HepG2 (cell line): ENCODE measurements around the gene GMFB. TPM values are rescaled to one million over a fixed set of nuclear protein-coding genes. Genes with fewer than 3 reads are reported as not detected.

Source experiments
- FOXK1 ChIP-seq: sonication (generic); formaldehyde crosslinking; IDR thresholded peaks from 2 replicates; pipeline ENCODE4 v1.4.0; 2020; ENCODE audit warnings: low read depth, missing genetic modification reagents, borderline replicate concordance
- GATAD1 ChIP-seq: IDR thresholded peaks from 2 replicates; pipeline ENCODE4 v1.6.1; 2016; ENCODE audit warnings: missing genetic modification reagents, missing compliant biosample characterization
- GFI1 ChIP-seq: sonication (generic); formaldehyde crosslinking; IDR thresholded peaks from 2 replicates; pipeline ENCODE4 v1.5.0; 2020; ENCODE audit warnings: missing genetic modification reagents, mild to moderate bottlenecking, borderline replicate concordance
- IKZF1 ChIP-seq: fragments of 450-650 bp; IDR thresholded peaks from 2 replicates; pipeline ENCODE4 v1.7.1; 2016
- IKZF4 ChIP-seq: sonication (generic); formaldehyde crosslinking; IDR thresholded peaks from 2 replicates; pipeline ENCODE4 v1.5.1; 2020; ENCODE audit warnings: borderline replicate concordance, mild to moderate bottlenecking, low read depth, missing genetic modification reagents; ENCODE audit errors: not compliant biosample characterization
- KMT2B ChIP-seq: IDR thresholded peaks from 2 replicates; pipeline ENCODE4 v1.6.1; 2016; ENCODE audit warnings: missing genetic modification reagents, missing compliant biosample characterization
- MATR3 ChIP-seq: sonication (generic); formaldehyde crosslinking; IDR thresholded peaks from 2 replicates; pipeline ENCODE4 v1.4.0; 2020; ENCODE audit warnings: missing genetic modification reagents
- NFE2 ChIP-seq: sonication (generic); formaldehyde crosslinking; IDR thresholded peaks from 2 replicates; pipeline ENCODE4 v1.4.0; 2020; ENCODE audit warnings: missing genetic modification reagents
- PREB ChIP-seq: sonication (generic); formaldehyde crosslinking; IDR thresholded peaks from 2 replicates; pipeline ENCODE4 v1.4.0; 2020; ENCODE audit warnings: missing genetic modification reagents
- RFX5 ChIP-seq: IDR thresholded peaks from 2 replicates; pipeline ENCODE4 v1.6.1; 2011; ENCODE audit warnings: low read depth, low read length, improper control_type of control experiment
- SSRP1 ChIP-seq: IDR thresholded peaks from 2 replicates; pipeline ENCODE4 v1.6.1; 2016; ENCODE audit warnings: control low read depth
- TEAD3 ChIP-seq: optimal IDR thresholded peaks from 2 replicates; pipeline ENCODE3; 2016; ENCODE audit warnings: borderline replicate concordance
- YEATS4 ChIP-seq: sonication (generic); formaldehyde crosslinking; IDR thresholded peaks from 2 replicates; pipeline ENCODE4 v1.4.0; 2020; ENCODE audit warnings: missing genetic modification reagents, borderline replicate concordance
- ZEB1 ChIP-seq: IDR thresholded peaks from 2 replicates; pipeline ENCODE4 v1.6.1; 2012; ENCODE audit warnings: mild to moderate bottlenecking, low read depth, inconsistent platforms; ENCODE audit not compliant: insufficient replicate concordance
- ZFP36 ChIP-seq: fragments of 150-350 bp; IDR thresholded peaks from 2 replicates; pipeline ENCODE4 v1.6.1; 2018; ENCODE audit warnings: borderline replicate concordance, low read length, low read depth; ENCODE audit not compliant: partially characterized antibody
- ZFP62 ChIP-seq: sonication (generic); formaldehyde crosslinking; IDR thresholded peaks from 2 replicates; pipeline ENCODE4 v1.4.0; 2020; ENCODE audit warnings: missing genetic modification reagents
- ZNF230 ChIP-seq: sonication (generic); formaldehyde crosslinking; IDR thresholded peaks from 2 replicates; pipeline ENCODE4 v1.4.0; 2020; ENCODE audit warnings: mild to moderate bottlenecking, missing genetic modification reagents
- ZNF292 ChIP-seq: sonication (generic); formaldehyde crosslinking; IDR thresholded peaks from 2 replicates; pipeline ENCODE4 v1.8.1; 2022; ENCODE audit warnings: mild to moderate bottlenecking, low read depth, missing genetic modification reagents, borderline replicate concordance
- ZNF33A ChIP-seq: sonication (generic); formaldehyde crosslinking; IDR thresholded peaks from 2 replicates; pipeline ENCODE4 v1.5.1; 2020; ENCODE audit warnings: missing genetic modification reagents, mild to moderate bottlenecking, moderate library complexity, borderline replicate concordance
- ZNF543 ChIP-seq: sonication (generic); formaldehyde crosslinking; IDR thresholded peaks from 2 replicates; pipeline ENCODE4 v1.4.0; 2020; ENCODE audit warnings: mild to moderate bottlenecking, missing genetic modification reagents
- ZNF7 ChIP-seq: IDR thresholded peaks from 2 replicates; pipeline ENCODE4 v1.6.1; 2016; ENCODE audit warnings: missing biosample characterization, missing genetic modification reagents
- ZNF709 ChIP-seq: sonication (generic); formaldehyde crosslinking; IDR thresholded peaks from 2 replicates; pipeline ENCODE4 v1.5.0; 2020; ENCODE audit warnings: mild to moderate bottlenecking, missing genetic modification reagents
- ZNF788 ChIP-seq: sonication (generic); formaldehyde crosslinking; IDR thresholded peaks from 2 replicates; pipeline ENCODE4 v1.5.0; 2020; ENCODE audit warnings: mild to moderate bottlenecking, missing genetic modification reagents, borderline replicate concordance
- ZNF878 ChIP-seq: sonication (generic); formaldehyde crosslinking; IDR thresholded peaks from 2 replicates; pipeline ENCODE4 v1.8.1; 2023; ENCODE audit warnings: mild to moderate bottlenecking, missing genetic modification reagents, moderate library complexity
- polyA plus RNA-seq, 8 experiments: library from polyadenylated mRNA; depleted of rRNA in 3 of 8; stranded (reverse) in 7 of 8; unstranded in 1 of 8; fragments of >200 nt; fragmentation: Illumina TruSeq in 4 of 8; extraction: Trizol in 4 of 8; gene quantifications; 2 replicates each; pipeline versions ENCODE4 v1.2.1 to v1.2.3, GENCODE V29; 2011 to 2016; ENCODE audit warnings: low read depth in 4 of 8, missing spikeins in 1 of 8, mixed read lengths in 1 of 8; ENCODE audit not compliant: insufficient read depth in 1 of 8
- total RNA-seq, 5 experiments: library from RNA; depleted of rRNA; stranded (reverse); fragments of >200 nt; fragmentation: Illumina TruSeq; extraction: Trizol; gene quantifications; 2 replicates each; pipeline ENCODE4 v1.2.3, GENCODE V29; 2016; ENCODE audit warnings: low read depth in 1 of 5
- TF ChIP-seq, protein P1 (sequence below): sonication (generic); formaldehyde crosslinking; conservative IDR thresholded peaks from 2 replicates; pipeline ENCODE4 v1.8.0; 2022; ENCODE audit warnings: missing genetic modification reagents
- TF ChIP-seq, protein P2 (sequence below): sonication (generic); formaldehyde crosslinking; IDR thresholded peaks from 2 replicates; pipeline ENCODE4 v1.8.0; 2022; ENCODE audit warnings: low read depth, missing genetic modification reagents

GMFB gene
- total and polyA plus RNA-seq, 2 of the 13 experiments (the other 11 are each of a cell fraction or from before 2014, with no cell fraction given) = 17.3 to 68.2 TPM

- TF ChIP-seq TEAD3 (CRISPR knock-in tag) (peak; percentile 46), GFI1 (CRISPR knock-in tag) (no peak; the same call in 1 of the 2 replicates), GATAD1 (CRISPR knock-in tag) (peak; percentile 76), SSRP1 (CRISPR knock-in tag) (no peak), FOXK1 (peak; percentile 50; the same call in 1 of the 2 replicates), ZNF788 (CRISPR knock-in tag) (peak; percentile 62; the same call in 1 of the 2 replicates), ZFP36 (no peak), YEATS4 (peak; percentile 80), ZEB1 (peak; percentile 41), ZNF33A (no peak), ZNF230 (0 out of 2 replicates have a peak, but pooled peaks have one; percentile 35), PREB (CRISPR knock-in tag) (no peak), ZNF7 (0 out of 2 replicates have a peak, but pooled peaks have one; percentile 18), ZNF292 (CRISPR knock-in tag) (peak; percentile 43; the same call in 1 of the 2 replicates), ZNF709 (CRISPR knock-in tag) (no peak), RFX5 (peak; percentile 5; the same call in 1 of the 2 replicates), MATR3 (no peak), IKZF4 (CRISPR knock-in tag) (peak; percentile 51), ZNF543 (CRISPR knock-in tag) (no peak), KMT2B (CRISPR knock-in tag) (peak; percentile 86), IKZF1 (no peak), ZNF878 (CRISPR knock-in tag) (0 out of 2 replicates have a peak, but pooled peaks have one; percentile 27), ZFP62 (no peak), NFE2 (no peak)
- TF ChIP-seq, protein P1, sequence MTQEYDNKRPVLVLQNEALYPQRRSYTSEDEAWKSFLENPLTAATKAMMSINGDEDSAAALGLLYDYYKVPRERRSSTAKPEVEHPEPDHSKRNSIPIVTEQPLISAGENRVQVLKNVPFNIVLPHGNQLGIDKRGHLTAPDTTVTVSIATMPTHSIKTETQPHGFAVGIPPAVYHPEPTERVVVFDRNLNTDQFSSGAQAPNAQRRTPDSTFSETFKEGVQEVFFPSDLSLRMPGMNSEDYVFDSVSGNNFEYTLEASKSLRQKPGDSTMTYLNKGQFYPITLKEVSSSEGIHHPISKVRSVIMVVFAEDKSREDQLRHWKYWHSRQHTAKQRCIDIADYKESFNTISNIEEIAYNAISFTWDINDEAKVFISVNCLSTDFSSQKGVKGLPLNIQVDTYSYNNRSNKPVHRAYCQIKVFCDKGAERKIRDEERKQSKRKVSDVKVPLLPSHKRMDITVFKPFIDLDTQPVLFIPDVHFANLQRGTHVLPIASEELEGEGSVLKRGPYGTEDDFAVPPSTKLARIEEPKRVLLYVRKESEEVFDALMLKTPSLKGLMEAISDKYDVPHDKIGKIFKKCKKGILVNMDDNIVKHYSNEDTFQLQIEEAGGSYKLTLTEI (CRISPR knock-in tag) = no peak
- TF ChIP-seq, protein P2, sequence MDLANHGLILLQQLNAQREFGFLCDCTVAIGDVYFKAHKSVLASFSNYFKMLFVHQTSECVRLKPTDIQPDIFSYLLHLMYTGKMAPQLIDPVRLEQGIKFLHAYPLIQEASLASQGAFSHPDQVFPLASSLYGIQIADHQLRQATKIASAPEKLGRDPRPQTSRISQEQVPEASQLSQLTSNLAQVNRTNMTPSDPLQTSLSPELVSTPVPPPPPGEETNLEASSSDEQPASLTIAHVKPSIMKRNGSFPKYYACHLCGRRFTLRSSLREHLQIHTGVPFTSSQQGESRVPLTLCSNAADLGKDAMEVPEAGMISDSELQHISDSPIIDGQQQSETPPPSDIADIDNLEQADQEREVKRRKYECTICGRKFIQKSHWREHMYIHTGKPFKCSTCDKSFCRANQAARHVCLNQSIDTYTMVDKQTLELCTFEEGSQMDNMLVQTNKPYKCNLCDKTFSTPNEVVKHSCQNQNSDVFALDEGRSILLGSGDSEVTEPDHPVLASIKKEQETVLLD (CRISPR knock-in tag) = peak; percentile 93
These were observed 47.6 kb downstream of the GMFB start, which contains the start of gene CNIH1 (continued) for GRCh38 chr14:54440873-54441868.
